Measurements from ENCODE around the gene MYO5A.
A peak's percentile ranks its signal among the peaks of the same experiment; 100 is the strongest.
"Not testable (repeated sequence)": the region's sequence is repeated elsewhere in the genome, so short reads cannot be mapped to it uniquely, and the experiment has no call there.

MYO5A gene

GRCh38 chr15:52324109-52324508 lies 204.6 kb downstream of the MYO5A start:
- no peak for DNase-seq

- DNase-seq: peak; percentile 5
Measured at GRCh38 chr15:52318729-52319500, 209.8 kb downstream of the MYO5A start.

- DNase-seq: no peak
Measured at GRCh38 chr15:52317688-52318087, 211.0 kb downstream of the MYO5A start.

GRCh38 chr15:52317022-52317421 lies 211.7 kb downstream of the MYO5A start:
- no peak for DNase-seq

GRCh38 chr15:52309154-52309548 lies 219.5 kb downstream of the MYO5A start:
- no peak for DNase-seq

GRCh38 chr15:52308446-52309153 lies 220.1 kb downstream of the MYO5A start:
- no peak for DNase-seq

- no peak for DNase-seq
Measured at GRCh38 chr15:52307847-52308246, 220.8 kb downstream of the MYO5A start.

- DNase-seq: no peak
Measured at GRCh38 chr15:52306270-52306669, 222.4 kb downstream of the MYO5A start.

- no peak for DNase-seq
Measured at GRCh38 chr15:52303093-52303772, 225.4 kb downstream of the MYO5A start.

- DNase-seq: no peak
Measured at GRCh38 chr15:52301265-52301847, 227.3 kb downstream of the MYO5A start.

- DNase-seq: peak; percentile 24
Measured at GRCh38 chr15:52295421-52296001, 233.2 kb downstream of the MYO5A start, which contains the start of gene MYO5C. Gene MYO5C (minus strand): TSS chr15:52295804. CDS start chr15:52295636, 168 bp downstream.

- no peak for DNase-seq
Measured at GRCh38 chr15:52294881-52295420, 233.7 kb downstream of the MYO5A start.

GRCh38 chr15:52292780-52293392 lies 235.8 kb downstream of the MYO5A start:
- DNase-seq: no peak

GRCh38 chr15:52291204-52291603 lies 237.5 kb downstream of the MYO5A start:
- no peak for DNase-seq

GRCh38 chr15:52290800-52291199 lies 237.9 kb downstream of the MYO5A start:
- no peak for DNase-seq

- DNase-seq: no peak
Measured at GRCh38 chr15:52290329-52290728, 238.4 kb downstream of the MYO5A start.

- DNase-seq: no peak
Measured at GRCh38 chr15:52289629-52290081, 239.0 kb downstream of the MYO5A start.

- DNase-seq: no peak
Measured at GRCh38 chr15:52288986-52289385, 239.7 kb downstream of the MYO5A start.

GRCh38 chr15:52288051-52288942 lies 240.4 kb downstream of the MYO5A start:
- DNase-seq: peak; percentile 32

GRCh38 chr15:52287114-52287513 lies 241.6 kb downstream of the MYO5A start:
- no peak for DNase-seq

- DNase-seq: not testable (repeated sequence)
Measured at GRCh38 chr15:52285941-52286340, 242.7 kb downstream of the MYO5A start.
